HepG2 (cell line): ENCODE data around the gene SGSH. TPM values are rescaled to one million over a fixed set of nuclear protein-coding genes. Genes with fewer than 3 reads are reported as not detected.

Experiments
- AGO2 ChIP-seq: fragments of 200-400 bp; formaldehyde crosslinking; optimal IDR thresholded peaks from 2 replicates; pipeline ENCODE3; 2017; ENCODE audit warnings: mild to moderate bottlenecking, low read depth, low read length, moderate library complexity
- DNMT1 ChIP-seq: sonication (generic); formaldehyde crosslinking; IDR thresholded peaks from 2 replicates; pipeline ENCODE4 v1.5.1; 2020; ENCODE audit warnings: mild to moderate bottlenecking, missing genetic modification reagents
- IRF2 ChIP-seq: IDR thresholded peaks from 2 replicates; pipeline ENCODE4 v1.6.1; 2018; ENCODE audit warnings: missing genetic modification reagents, missing compliant biosample characterization
- JDP2 ChIP-seq: sonication (generic); formaldehyde crosslinking; IDR thresholded peaks from 2 replicates; pipeline ENCODE4 v1.8.1; 2022; ENCODE audit warnings: missing genetic modification reagents, borderline replicate concordance
- KAT2B ChIP-seq: fragments of 150-350 bp; IDR thresholded peaks from 2 replicates; pipeline ENCODE4 v1.6.1; 2014; ENCODE audit warnings: low read depth, low read length, borderline replicate concordance
- KLF13 ChIP-seq: sonication (generic); formaldehyde crosslinking; IDR thresholded peaks from 2 replicates; pipeline ENCODE4 v1.4.0; 2020; ENCODE audit warnings: mild to moderate bottlenecking, missing genetic modification reagents
- KLF16 ChIP-seq, 2 experiments: sonication (generic) in 1 of 2; formaldehyde crosslinking in 1 of 2; IDR thresholded peaks; 2 replicates each; pipeline versions ENCODE4 v1.6.1 to v1.8.0; 2016 to 2023; ENCODE audit warnings: missing genetic modification reagents in 2 of 2, missing compliant biosample characterization in 1 of 2
- PCBP1 ChIP-seq: fragments of 200-400 bp; formaldehyde crosslinking; IDR thresholded peaks from 2 replicates; pipeline ENCODE4 v1.6.1; 2017; ENCODE audit warnings: mild to moderate bottlenecking, low read depth, low read length, borderline replicate concordance
- PHF8 ChIP-seq: sonication (generic); formaldehyde crosslinking; IDR thresholded peaks from 2 replicates; pipeline ENCODE4 v1.5.0; 2020; ENCODE audit warnings: missing genetic modification reagents
- POLR2AphosphoS2 ChIP-seq: IDR thresholded peaks from 2 replicates; pipeline ENCODE4 v1.6.1; 2011; ENCODE audit warnings: low read depth, low read length, improper control_type of control experiment
- SALL2 ChIP-seq: sonication (generic); formaldehyde crosslinking; IDR thresholded peaks from 2 replicates; pipeline ENCODE4 v1.8.1; 2023; ENCODE audit warnings: mild to moderate bottlenecking, missing genetic modification reagents, inconsistent platforms
- SMARCE1 ChIP-seq: fragments of 450-650 bp; IDR thresholded peaks from 2 replicates; pipeline ENCODE4 v1.6.1; 2017; ENCODE audit warnings: borderline replicate concordance
- SP140L ChIP-seq: sonication (generic); formaldehyde crosslinking; IDR thresholded peaks from 2 replicates; pipeline ENCODE4 v1.4.0; 2020; ENCODE audit warnings: missing genetic modification reagents, borderline replicate concordance
- SYNCRIP ChIP-seq: fragments of 200-400 bp; formaldehyde crosslinking; IDR thresholded peaks from 2 replicates; pipeline ENCODE4 v1.6.1; 2018; ENCODE audit warnings: mild to moderate bottlenecking, low read depth, low read length; ENCODE audit not compliant: insufficient read depth
- TBL1XR1 ChIP-seq: fragments of 150-350 bp; IDR thresholded peaks from 2 replicates; pipeline ENCODE4 v1.6.1; 2014; ENCODE audit warnings: borderline replicate concordance, low read length; ENCODE audit not compliant: partially characterized antibody
- YEATS4 ChIP-seq: sonication (generic); formaldehyde crosslinking; IDR thresholded peaks from 2 replicates; pipeline ENCODE4 v1.4.0; 2020; ENCODE audit warnings: missing genetic modification reagents, borderline replicate concordance
- ZKSCAN1 ChIP-seq: fragments of 150-350 bp; IDR thresholded peaks from 2 replicates; pipeline ENCODE4 v1.6.1; 2014; ENCODE audit warnings: low read length
- ZMAT3 ChIP-seq: sonication (generic); formaldehyde crosslinking; conservative IDR thresholded peaks from 2 replicates; pipeline ENCODE4 v1.7.0; 2021; ENCODE audit warnings: missing genetic modification reagents
- ZNF234 ChIP-seq: sonication (generic); formaldehyde crosslinking; conservative IDR thresholded peaks from 2 replicates; pipeline ENCODE4 v1.5.1; 2020; ENCODE audit warnings: mild to moderate bottlenecking, missing genetic modification reagents
- ZNF317 ChIP-seq: sonication (generic); formaldehyde crosslinking; IDR thresholded peaks from 2 replicates; pipeline ENCODE4 v1.5.0; 2020; ENCODE audit warnings: mild to moderate bottlenecking, missing genetic modification reagents
- ZNF570 ChIP-seq: sonication (generic); formaldehyde crosslinking; IDR thresholded peaks from 2 replicates; pipeline ENCODE4 v1.4.0; 2020; ENCODE audit warnings: mild to moderate bottlenecking, missing genetic modification reagents, borderline replicate concordance
- ZNF747 ChIP-seq: sonication (generic); formaldehyde crosslinking; IDR thresholded peaks from 2 replicates; pipeline ENCODE4 v1.8.1; 2023; ENCODE audit warnings: missing genetic modification reagents, mild to moderate bottlenecking, borderline replicate concordance
- ZSCAN20 ChIP-seq: sonication (generic); formaldehyde crosslinking; IDR thresholded peaks from 2 replicates; pipeline ENCODE4 v1.4.0; 2020; ENCODE audit warnings: missing genetic modification reagents, mild to moderate bottlenecking, borderline replicate concordance
- polyA plus RNA-seq, 8 experiments: library from polyadenylated mRNA; depleted of rRNA in 3 of 8; stranded (reverse) in 7 of 8; unstranded in 1 of 8; fragments of >200 nt; fragmentation: Illumina TruSeq in 4 of 8; extraction: Trizol in 4 of 8; gene quantifications; 2 replicates each; pipeline versions ENCODE4 v1.2.1 to v1.2.3, GENCODE V29; 2011 to 2016; ENCODE audit warnings: low read depth in 4 of 8, missing spikeins in 1 of 8, mixed read lengths in 1 of 8; ENCODE audit not compliant: insufficient read depth in 1 of 8
- total RNA-seq, 5 experiments: library from RNA; depleted of rRNA; stranded (reverse); fragments of >200 nt; fragmentation: Illumina TruSeq; extraction: Trizol; gene quantifications; 2 replicates each; pipeline ENCODE4 v1.2.3, GENCODE V29; 2016; ENCODE audit warnings: low read depth in 1 of 5
- TF ChIP-seq, protein P1 (sequence below): sonication (generic); formaldehyde crosslinking; IDR thresholded peaks from 2 replicates; pipeline ENCODE4 v1.4.0; 2020; ENCODE audit warnings: mild to moderate bottlenecking, missing genetic modification reagents
- TF ChIP-seq, protein P2 (sequence below): sonication (generic); formaldehyde crosslinking; IDR thresholded peaks from 2 replicates; pipeline ENCODE4 v1.4.0; 2020; ENCODE audit warnings: missing genetic modification reagents, borderline replicate concordance
- TF ChIP-seq, protein P3 (sequence below): IDR thresholded peaks from 2 replicates; pipeline ENCODE4 v1.6.1; 2016; ENCODE audit warnings: low read depth, borderline replicate concordance

SGSH gene
- total and polyA plus RNA-seq, 2 of the 13 experiments (the other 11 are each of a cell fraction or from before 2014, with no cell fraction given): 12.2 to 17.6 TPM

DNA sequence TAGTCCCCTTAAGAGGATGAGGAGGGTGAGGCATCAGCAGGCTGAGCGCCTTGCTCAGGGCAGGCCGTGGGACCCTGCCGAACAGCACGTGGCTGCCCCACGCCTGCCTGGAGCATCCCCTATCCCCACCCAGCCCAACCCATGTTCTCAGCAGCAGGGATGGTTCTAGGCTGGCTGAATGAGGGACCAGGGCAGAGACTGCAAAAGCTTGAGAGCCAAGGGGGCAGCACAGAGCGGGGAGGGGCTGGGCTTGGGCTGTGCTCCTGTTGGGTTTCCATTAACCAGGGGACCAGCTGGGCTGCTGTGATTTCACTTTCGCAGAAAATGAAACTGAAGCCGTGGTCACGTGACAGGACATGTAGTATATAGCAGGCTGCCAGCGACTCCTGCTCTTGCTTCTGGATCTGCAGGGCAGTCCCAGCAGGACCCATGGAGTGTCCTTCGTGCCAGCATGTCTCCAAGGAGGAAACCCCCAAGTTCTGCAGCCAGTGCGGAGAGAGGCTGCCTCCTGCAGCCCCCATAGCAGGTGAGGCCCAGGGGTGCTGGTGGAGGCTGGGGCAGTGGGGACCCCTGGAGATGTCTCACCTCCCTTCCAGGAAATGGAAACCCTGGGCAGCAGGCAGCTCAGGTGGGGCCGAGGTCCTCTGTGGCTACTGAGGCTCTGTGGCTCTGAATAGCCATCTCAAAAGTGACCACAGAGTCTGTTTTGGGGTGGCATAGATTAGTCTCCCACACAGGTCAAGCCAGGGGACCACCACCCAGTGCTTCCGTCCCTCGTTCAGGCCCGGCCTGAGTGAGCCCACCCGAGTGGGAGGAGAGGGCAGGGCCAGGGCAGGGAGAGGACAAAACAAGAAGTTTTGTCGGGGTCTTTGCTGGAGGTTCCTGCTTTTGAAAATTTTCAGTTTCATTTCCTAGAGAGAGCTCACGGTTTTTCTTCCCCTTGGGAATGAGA, 43.4 kb upstream of the SGSH start (continued):
- TF ChIP-seq, protein P1, sequence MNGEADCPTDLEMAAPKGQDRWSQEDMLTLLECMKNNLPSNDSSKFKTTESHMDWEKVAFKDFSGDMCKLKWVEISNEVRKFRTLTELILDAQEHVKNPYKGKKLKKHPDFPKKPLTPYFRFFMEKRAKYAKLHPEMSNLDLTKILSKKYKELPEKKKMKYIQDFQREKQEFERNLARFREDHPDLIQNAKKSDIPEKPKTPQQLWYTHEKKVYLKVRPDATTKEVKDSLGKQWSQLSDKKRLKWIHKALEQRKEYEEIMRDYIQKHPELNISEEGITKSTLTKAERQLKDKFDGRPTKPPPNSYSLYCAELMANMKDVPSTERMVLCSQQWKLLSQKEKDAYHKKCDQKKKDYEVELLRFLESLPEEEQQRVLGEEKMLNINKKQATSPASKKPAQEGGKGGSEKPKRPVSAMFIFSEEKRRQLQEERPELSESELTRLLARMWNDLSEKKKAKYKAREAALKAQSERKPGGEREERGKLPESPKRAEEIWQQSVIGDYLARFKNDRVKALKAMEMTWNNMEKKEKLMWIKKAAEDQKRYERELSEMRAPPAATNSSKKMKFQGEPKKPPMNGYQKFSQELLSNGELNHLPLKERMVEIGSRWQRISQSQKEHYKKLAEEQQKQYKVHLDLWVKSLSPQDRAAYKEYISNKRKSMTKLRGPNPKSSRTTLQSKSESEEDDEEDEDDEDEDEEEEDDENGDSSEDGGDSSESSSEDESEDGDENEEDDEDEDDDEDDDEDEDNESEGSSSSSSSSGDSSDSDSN (CRISPR knock-in tag): peak; percentile 51
- TF ChIP-seq AGO2 (peak; percentile 80), ZNF747 (CRISPR knock-in tag) (peak; percentile 20; the same call in 1 of the 2 replicates), ZNF317 (CRISPR knock-in tag) (peak; percentile 76), ZKSCAN1 (no peak), YEATS4 (peak; percentile 40; the same call in 1 of the 2 replicates), ZNF234 (CRISPR knock-in tag) (no peak), ZNF570 (CRISPR knock-in tag) (no peak), SYNCRIP (no peak), POLR2AphosphoS2 (no peak), JDP2 (CRISPR knock-in tag) (no peak), KLF16 (CRISPR knock-in tag; IDR thresholded peaks at IDR 0.05) (peak in 1 of 2 experiments; percentile 66; a peak in 2 of 4 replicates), ZMAT3 (CRISPR knock-in tag) (peak; percentile 86), PCBP1 (0 out of 2 replicates have a peak, but pooled peaks have one; percentile 13), SALL2 (CRISPR knock-in tag) (peak; percentile 88), PHF8 (CRISPR knock-in tag) (peak; percentile 83), SMARCE1 (no peak), ZSCAN20 (no peak), DNMT1 (CRISPR knock-in tag) (no peak; the same call in none of the 2 replicates), TBL1XR1 (peak; percentile 85), KAT2B (no peak), KLF13 (CRISPR knock-in tag) (no peak), SP140L (no peak), IRF2 (CRISPR knock-in tag) (peak; percentile 100)
- TF ChIP-seq, protein P2, sequence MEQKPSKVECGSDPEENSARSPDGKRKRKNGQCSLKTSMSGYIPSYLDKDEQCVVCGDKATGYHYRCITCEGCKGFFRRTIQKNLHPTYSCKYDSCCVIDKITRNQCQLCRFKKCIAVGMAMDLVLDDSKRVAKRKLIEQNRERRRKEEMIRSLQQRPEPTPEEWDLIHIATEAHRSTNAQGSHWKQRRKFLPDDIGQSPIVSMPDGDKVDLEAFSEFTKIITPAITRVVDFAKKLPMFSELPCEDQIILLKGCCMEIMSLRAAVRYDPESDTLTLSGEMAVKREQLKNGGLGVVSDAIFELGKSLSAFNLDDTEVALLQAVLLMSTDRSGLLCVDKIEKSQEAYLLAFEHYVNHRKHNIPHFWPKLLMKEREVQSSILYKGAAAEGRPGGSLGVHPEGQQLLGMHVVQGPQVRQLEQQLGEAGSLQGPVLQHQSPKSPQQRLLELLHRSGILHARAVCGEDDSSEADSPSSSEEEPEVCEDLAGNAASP (CRISPR knock-in tag): 0 out of 2 replicates have a peak, but pooled peaks have one; percentile 17
- TF ChIP-seq, protein P3, sequence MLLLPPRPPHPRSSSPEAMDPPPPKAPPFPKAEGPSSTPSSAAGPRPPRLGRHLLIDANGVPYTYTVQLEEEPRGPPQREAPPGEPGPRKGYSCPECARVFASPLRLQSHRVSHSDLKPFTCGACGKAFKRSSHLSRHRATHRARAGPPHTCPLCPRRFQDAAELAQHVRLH (CRISPR knock-in tag): peak; percentile 81
